CD4-positive, alpha-beta T cell treated with Interleukin-4 for 1 hour (primary cell): ENCODE measurements around the gene ENTREP1.
"Not testable (repeated sequence)": the region's sequence is repeated elsewhere in the genome, so short reads cannot be mapped to it uniquely, and the experiment has no call there.

Experiments
- DNase-seq, 2 donors: peaks; one replicate each; pipeline ENCODE4 v3.0.0-alpha.2; 2020 to 2022

Gene ENTREP1

DNA sequence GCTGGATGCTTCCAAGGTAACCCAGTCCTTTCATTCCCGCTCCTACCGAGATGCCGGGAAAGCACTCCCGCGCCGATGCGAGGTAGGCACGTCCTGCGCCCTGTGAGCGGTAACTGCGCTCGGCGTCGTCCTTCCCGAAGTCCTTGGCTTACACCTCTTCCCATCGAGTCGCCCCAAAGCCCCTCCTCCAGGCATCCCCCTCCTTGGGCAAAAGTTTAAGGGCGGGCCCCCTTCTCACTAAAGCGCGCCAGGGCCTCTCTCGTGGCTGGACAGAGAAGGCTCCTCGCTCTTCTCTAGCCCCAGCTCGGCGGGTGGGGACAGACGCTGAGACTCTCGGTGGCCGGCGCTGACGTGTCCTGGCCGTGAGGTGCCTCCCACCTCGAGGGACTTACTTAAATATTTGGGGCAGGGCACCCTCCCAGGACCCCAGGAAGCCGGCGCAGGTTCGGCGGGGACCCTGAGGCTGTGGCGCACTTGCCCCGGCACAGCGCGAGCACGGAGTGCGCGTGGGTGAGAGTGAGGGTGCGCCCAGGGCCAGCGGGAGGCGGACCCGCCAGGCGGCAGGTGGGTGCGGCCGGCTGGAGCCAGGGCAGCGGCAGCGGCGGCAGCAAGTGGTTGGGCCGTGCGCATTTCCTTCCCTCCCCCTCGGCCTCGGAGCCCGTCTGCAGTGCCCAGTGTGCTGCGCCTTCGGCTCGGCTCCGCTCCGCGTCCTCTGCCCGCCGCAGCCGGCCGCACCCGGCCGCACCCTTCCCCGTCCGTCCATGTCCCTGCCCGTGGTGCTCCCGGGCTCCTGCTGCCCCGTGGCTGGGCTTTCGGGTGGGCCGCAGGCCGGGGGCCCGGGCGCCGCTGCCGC, at the start of gene ENTREP1:
Gene ENTREP1, plus strand, starts transcription at position 667 of the 853 bp plus-strand sequence. Its CDS starts 95 bp downstream, at position 762.
- no peak for DNase-seq

- DNase-seq = no peak
These were observed 48.2 kb upstream of the ENTREP1 start for GRCh38 chr9:69276775-69277174.

GRCh38 chr9:69279084-69279731, 45.8 kb upstream of the ENTREP1 start:
- DNase-seq = no peak

GRCh38 chr9:69279733-69280132, 45.3 kb upstream of the ENTREP1 start:
- no peak for DNase-seq

GRCh38 chr9:69283003-69283402, 42.0 kb upstream of the ENTREP1 start:
- no peak for DNase-seq

DNA sequence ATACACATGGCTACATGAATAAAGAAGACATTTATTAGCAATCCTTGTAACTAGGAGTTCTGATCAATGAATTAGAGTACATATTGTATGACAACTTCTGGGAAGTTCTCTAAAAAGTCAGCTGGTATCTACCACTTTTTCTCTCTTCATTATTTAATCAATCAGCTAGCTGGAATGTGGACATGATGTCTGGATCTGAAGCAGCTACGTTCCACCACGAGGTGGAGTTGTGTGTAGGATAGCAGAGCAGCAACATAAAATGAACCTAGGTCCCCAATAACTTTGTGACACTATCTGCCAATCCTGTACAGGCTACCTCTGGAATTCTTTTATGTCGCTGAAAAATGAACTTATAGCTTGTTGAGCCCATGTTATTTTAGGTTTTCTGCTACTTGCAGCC, 32.9 kb upstream of the ENTREP1 start:
- no peak for DNase-seq

DNA sequence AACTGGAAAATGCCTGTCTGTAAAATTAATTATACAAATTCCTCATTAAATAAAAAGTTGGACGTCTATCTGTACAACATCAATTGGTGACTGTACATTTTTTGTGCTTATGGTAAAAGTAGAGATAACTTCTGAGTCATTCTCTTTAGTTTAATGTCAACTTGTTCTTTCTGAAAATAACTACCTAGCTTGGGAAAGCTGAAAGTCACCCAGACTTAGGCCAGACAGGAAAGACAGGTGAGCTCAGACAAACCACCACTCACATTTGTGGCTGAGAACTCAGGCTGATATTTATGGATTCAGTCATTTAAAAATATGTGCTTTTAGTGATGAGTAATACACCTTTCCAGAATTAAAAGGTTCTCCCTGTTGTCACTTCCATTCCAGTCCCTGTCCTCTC, 31.9 kb upstream of the ENTREP1 start:
- DNase-seq = no peak

DNA sequence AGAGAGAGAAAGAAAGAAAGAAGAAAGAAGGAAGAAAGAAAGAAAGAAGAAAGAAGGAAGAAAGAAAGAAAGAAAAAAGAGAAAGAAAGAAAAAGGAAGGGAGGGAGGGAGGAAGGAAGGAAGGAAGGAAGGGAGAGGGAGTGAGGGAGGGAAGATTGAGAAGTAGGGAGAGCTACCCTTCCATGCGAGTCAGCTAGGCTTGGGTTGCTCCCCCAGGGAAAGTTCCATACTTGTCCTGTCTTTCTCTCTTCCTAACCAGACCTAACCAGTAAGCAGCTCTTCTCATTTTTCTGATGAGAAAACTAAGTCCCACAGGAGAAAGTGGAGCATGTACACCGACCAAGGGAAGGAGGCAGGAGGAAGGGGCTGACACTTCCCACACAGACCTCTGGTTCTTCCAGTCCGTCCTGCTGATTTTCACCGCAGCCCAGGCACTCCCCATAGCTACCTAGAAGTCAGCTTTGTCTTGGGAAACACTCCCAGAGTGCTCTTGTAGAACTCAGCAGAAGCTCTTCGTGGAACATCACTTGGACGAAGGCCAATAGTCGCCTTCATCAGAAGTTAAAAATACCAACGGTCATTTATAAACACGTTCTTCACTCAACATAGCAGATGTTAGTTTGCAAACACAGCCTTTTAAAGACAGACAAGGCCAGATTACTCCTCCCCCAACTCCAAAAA, 29.0 kb upstream of the ENTREP1 start:
- DNase-seq = no peak

DNA sequence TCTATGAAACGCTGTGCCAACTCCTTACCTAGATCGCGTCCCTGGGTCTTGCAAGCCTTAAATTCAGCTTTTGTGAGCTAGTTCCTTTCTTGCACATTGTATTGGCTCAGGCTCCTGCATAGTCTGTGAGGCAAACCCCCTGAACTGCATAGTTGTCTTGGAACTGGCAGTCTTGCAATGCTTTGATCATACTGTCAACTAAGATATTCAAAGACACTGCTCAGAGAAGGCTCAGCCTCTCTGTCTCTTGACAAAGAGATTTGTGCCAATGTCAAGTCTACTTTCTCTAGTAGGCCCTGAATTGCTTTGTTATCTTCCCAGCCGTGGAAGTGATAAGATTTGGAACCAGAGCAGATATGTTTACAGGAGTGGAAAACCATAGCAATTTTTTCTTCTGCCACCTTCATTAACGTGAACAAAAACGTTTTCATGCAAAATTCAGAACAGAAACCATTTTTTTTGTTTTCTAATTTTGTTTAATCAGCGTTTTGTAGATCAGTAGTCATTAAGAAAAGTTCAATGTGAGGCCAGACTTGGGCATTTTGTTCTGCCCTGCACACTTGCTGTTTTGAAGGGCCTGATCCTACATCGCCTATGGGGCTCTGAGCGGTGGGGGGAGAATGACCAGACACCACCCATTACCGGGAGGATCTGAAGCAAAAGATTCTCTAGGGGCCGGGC, 27.6 kb upstream of the ENTREP1 start:
- no peak for DNase-seq

DNA sequence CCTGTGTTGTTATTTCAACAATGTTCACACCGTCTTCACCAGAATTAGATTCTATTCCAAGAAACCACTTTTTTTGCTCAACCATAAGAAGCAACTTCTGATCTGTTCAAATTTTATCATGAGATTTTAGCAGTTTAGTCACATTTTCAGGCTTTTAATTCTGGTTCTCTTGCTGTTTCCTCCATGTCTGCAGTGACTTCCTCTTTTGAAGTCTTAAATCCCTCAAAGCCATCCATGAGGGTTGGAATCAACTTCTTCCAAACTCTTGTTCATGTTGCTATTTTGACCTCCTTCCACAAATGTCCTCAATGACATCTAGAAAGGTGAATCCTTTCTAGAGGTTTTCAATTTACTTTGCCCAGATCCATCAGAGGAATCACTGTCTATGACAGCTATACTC, 25.7 kb upstream of the ENTREP1 start:
- DNase-seq = no peak

DNA sequence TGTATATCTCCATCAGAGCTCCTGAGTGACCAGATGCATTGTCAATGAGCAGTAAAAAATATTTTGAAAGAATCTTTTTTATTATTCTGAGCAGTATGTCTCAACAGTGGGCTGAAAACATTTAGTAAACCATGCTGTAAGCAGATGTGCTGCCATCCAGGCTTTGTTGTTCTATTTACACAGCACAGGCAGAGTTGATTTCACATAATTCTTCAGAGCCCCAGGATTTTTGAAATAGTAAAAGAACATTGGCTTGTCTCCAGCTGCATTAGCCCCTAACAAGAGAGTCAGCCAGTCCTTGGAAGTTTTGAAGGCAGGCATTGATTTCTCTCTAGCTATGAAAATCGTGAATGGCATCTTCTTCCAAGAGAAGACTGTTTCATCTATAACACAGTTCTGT, 25.2 kb upstream of the ENTREP1 start:
- DNase-seq = no peak

DNA sequence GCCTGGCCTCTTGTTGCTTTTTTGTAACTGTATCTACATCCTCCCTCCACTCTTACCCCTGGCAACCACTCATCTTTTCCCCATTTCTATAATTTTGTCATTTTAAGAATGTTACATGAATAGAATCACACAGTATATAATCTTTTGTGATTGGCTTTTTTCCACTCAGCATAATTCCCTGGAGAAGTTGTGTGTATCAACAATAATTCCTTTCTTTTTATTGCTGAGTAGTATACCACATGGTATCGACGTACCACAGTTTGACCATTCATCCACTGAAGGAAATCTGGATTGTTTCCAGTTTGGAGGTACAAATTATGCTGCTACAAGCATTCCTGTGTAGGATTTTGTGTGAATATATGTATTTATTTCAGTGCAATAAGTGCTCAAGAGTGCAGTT, 21.7 kb upstream of the ENTREP1 start:
- DNase-seq = no peak

GRCh38 chr9:69306895-69307445, 18.0 kb upstream of the ENTREP1 start:
- not testable (repeated sequence) for DNase-seq

DNA sequence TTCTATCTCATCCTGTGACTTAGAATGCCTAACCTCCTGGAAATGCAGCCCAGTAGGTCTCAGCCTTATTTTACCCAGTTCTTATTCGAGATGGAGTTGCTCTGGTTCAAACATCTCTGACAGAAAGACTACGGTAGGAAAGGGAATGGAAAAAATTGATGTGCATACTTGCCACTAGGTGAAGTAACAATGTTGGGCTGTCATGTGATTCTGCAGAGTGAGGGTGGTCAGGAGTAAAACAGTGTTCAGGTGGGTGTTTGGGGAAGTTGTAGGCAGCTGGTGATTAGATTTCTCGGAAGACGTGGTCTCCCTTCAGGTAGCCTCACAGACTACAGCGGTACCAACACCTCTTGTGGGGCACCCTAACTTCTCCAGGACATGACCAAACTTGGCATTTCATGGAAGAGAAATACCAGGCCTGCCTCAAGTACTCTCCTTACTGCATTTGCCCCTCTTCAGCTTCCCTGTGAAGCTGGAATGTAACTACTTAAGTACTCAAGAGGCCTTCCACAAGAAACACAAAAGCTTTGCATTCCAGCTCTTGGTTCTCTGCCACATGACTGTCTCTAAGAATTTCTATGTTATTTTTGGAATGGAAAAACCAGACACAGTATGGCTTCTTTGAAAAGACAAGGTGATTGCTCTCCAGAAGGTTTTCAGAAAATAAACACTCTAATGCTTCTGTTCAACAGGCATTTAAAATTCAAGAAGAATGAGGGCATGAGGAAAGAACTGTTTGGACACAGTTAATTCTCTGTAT, 17.4 kb upstream of the ENTREP1 start:
- DNase-seq = no peak

- no peak for DNase-seq
These were observed 16.6 kb upstream of the ENTREP1 start for GRCh38 chr9:69308206-69308931.

DNA sequence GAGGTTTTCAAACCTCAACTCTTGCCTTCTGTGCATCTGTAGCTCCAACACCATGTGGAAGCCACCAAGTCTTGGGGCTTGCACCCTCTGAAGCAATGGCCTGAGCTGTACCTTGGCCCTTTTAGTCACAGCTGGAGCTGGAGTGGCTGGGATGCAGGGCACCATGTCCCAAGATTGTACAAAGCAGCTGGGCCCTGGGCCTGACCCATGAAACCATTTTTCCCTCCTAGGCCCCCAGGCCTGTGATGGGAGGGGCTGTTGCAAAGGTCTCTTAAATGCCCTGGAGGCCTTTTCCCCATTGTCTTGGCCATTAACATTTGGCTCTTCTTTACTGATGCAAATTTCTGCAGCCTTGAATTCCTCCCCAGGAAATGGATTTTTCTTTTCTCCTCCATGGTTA, 11.8 kb upstream of the ENTREP1 start:
- no peak for DNase-seq

GRCh38 chr9:69314547-69314946, 10.5 kb upstream of the ENTREP1 start:
- no peak for DNase-seq

DNA sequence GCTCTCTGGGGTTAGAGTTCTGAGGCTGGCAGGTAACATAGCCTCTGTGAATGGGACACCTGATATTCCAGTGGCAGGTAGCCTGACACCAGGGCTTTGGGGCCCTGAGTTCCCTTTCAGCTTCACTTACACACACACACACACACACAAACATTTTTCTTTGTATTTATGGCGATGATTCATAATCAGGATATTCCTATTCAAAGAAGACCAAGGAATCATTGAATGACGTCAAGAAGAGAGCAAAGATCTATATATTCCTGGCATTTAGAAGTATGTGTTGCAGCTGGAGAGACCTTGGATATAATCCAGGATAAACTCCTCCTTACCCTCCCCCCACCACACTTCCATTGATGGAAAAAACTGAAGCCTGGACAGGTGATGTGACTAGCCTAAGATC, 7.9 kb upstream of the ENTREP1 start:
- DNase-seq = no peak

DNA sequence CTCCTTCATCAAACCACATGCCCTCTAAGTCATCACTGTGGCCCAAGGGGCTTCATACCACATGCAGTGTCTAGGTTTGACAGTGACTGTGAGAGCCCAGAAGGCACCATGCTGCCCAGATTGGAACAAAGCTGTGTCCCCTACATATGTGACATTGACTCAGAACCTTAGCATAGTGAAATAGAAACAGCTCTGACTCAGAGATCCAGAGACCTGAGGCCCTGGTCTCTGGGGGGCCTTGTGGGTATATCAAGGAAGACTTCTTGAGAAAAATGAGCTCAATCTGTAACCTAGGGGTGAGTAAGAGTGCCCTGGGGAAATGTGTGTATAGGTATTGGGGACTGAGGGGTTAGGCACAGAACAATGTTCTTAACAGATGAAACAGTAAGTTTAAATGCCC, 7.1 kb upstream of the ENTREP1 start:
- DNase-seq = no peak

DNA sequence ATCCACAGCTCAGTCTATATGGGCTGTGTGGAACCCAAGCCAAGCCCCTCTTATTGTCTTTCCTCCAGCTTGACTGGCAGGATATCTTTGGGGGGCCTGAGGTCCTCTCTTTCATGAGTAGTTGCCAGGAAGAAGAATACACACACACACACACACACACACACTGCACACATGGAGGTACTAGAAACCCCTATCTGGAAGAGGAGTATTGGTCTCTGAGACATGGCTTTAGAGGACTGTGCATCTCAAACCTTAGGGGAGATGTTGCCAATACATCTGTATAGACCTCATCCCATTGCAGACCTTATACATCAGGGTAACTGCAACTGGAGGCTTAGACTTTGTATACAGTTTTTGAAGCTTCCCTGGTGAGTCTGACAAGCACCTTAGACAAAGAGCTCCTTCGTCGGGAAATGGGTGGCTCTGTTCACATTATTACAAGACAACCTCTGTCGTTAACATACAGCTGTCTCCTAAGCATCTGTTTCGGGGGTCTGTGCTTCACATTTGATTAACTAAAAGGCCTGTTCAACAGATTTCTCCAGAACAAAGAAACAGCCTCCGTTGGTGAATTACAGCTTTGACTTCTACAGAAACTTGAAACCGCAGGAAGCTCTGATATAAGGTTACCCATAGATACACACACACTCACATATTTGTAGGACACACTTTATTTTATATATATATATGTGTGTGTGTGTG, 5.5 kb upstream of the ENTREP1 start:
- DNase-seq = no peak

GRCh38 chr9:69322256-69322655, 2.8 kb upstream of the ENTREP1 start:
- no peak for DNase-seq
